Endothelial cell (in vitro differentiated cells): Measurements from ENCODE around the gene STUB1. TPM values are rescaled to one million over a fixed set of nuclear protein-coding genes. Genes with fewer than 3 reads are reported as not detected.

Experiments
- DNase-seq: peaks from one replicate; pipeline ENCODE4 v3.0.0; 2021; ENCODE audit warnings: low spot score
- H3K27ac Mint-ChIP-seq: one replicate; pipeline ENCODE4 v1.8.0; 2021; ENCODE audit warnings: mixed read lengths, inconsistent platforms; ENCODE audit not compliant: unreplicated experiment
- H3K27me3 Mint-ChIP-seq: one replicate; pipeline ENCODE4 v1.8.0; 2021; ENCODE audit warnings: mild to moderate bottlenecking, moderate library complexity, mixed read lengths, inconsistent platforms; ENCODE audit not compliant: unreplicated experiment
- H3K36me3 Mint-ChIP-seq: one replicate; pipeline ENCODE4 v1.8.0; 2021; ENCODE audit warnings: mild to moderate bottlenecking, low read depth, mixed read lengths, inconsistent platforms; ENCODE audit not compliant: unreplicated experiment
- H3K4me1 Mint-ChIP-seq: one replicate; pipeline ENCODE4 v1.8.0; 2021; ENCODE audit warnings: mild to moderate bottlenecking, mixed read lengths, inconsistent platforms; ENCODE audit not compliant: unreplicated experiment
- H3K4me3 Mint-ChIP-seq: one replicate; pipeline ENCODE4 v1.8.0; 2021; ENCODE audit warnings: mild to moderate bottlenecking, mixed read lengths, inconsistent platforms; ENCODE audit not compliant: unreplicated experiment
- H3K9me3 Mint-ChIP-seq: one replicate; pipeline ENCODE4 v1.8.0; 2021; ENCODE audit warnings: mixed read lengths, inconsistent platforms; ENCODE audit not compliant: unreplicated experiment
- total RNA-seq: library from RNA; stranded (reverse); fragmentation: NEBNext Ultra II Directional; extraction: Animal tissue kit (Norgen Biotek cat#: 25700); gene quantifications from one replicate; pipeline ENCODE4 v1.2.1, GENCODE V29; 2021; ENCODE audit not compliant: unreplicated experiment
- TF ChIP-seq, protein P1 (sequence below): fragments of 200-600 bp; sonication (generic); IDR thresholded peaks from one replicate; pipeline ENCODE4 v1.5.0; 2021; ENCODE audit warnings: antibody characterized with exemption; ENCODE audit not compliant: unreplicated experiment

Gene STUB1
- total RNA-seq, 1 donor from 2014 or later = 93.7 TPM

DNA sequence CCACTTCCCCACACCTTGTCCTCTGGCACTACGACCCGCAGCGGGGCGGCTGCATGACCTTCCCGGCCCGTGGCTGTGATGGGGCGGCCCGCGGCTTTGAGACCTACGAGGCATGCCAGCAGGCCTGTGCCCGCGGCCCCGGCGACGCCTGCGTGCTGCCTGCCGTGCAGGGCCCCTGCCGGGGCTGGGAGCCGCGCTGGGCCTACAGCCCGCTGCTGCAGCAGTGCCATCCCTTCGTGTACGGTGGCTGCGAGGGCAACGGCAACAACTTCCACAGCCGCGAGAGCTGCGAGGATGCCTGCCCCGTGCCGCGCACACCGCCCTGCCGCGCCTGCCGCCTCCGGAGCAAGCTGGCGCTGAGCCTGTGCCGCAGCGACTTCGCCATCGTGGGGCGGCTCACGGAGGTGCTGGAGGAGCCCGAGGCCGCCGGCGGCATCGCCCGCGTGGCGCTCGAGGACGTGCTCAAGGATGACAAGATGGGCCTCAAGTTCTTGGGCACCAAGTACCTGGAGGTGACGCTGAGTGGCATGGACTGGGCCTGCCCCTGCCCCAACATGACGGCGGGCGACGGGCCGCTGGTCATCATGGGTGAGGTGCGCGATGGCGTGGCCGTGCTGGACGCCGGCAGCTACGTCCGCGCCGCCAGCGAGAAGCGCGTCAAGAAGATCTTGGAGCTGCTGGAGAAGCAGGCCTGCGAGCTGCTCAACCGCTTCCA lies 46.7 kb upstream of the STUB1 start:
- DNase-seq = peak; percentile 6
- TF ChIP-seq, protein P1, sequence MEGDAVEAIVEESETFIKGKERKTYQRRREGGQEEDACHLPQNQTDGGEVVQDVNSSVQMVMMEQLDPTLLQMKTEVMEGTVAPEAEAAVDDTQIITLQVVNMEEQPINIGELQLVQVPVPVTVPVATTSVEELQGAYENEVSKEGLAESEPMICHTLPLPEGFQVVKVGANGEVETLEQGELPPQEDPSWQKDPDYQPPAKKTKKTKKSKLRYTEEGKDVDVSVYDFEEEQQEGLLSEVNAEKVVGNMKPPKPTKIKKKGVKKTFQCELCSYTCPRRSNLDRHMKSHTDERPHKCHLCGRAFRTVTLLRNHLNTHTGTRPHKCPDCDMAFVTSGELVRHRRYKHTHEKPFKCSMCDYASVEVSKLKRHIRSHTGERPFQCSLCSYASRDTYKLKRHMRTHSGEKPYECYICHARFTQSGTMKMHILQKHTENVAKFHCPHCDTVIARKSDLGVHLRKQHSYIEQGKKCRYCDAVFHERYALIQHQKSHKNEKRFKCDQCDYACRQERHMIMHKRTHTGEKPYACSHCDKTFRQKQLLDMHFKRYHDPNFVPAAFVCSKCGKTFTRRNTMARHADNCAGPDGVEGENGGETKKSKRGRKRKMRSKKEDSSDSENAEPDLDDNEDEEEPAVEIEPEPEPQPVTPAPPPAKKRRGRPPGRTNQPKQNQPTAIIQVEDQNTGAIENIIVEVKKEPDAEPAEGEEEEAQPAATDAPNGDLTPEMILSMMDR = no peak
- Mint-ChIP-seq H3K9me3 (no peaks in the 10 kb centered on the region), H3K36me3 (no peaks in the 10 kb centered on the region), H3K27ac (no peak overlapping the region), H3K27me3 (peaks cover 8% of the 10 kb centered on the region), H3K4me3 (no peak overlapping the region), H3K4me1 (peaks cover 3% of the 10 kb centered on the region)

DNA sequence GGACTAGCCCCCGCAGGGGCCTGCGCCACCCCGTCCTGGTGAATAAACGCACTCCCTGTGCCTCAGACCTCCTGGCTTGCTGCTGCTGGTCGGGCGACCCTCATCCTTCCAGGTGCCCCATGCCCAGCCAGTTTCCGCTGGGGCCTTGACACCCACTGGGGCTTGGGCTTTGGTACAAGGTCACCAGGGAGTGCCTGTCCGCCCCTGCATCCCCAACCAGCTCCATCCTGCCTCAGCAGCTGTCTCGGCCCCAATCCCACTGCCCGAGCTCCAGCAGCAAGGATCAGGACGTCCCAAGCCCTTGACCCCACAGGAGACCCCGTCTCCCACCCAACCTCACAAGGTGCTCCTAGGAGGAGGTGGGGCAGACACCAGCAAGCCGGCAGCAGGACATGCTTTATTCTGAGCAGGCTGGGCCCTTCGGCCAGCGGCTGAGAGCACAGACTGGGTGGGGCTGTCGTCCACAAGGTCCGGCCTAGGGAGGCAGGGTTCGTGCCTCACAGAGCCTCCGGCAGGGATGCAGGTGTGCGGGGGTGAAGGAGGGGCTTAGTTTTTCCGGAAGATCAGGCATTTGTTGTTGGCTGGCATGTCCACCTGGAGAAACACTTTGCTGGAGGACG lies 46.0 kb upstream of the STUB1 start:
- no peak for DNase-seq
- TF ChIP-seq, protein P1 = no peak
- Mint-ChIP-seq H3K9me3 (no peaks in the 10 kb centered on the region), H3K27me3 (peaks cover 8% of the 10 kb centered on the region), H3K4me3 (no peak overlapping the region), H3K4me1 (peaks cover 3% of the 10 kb centered on the region), H3K27ac (no peak overlapping the region), H3K36me3 (no peaks in the 10 kb centered on the region)

DNA sequence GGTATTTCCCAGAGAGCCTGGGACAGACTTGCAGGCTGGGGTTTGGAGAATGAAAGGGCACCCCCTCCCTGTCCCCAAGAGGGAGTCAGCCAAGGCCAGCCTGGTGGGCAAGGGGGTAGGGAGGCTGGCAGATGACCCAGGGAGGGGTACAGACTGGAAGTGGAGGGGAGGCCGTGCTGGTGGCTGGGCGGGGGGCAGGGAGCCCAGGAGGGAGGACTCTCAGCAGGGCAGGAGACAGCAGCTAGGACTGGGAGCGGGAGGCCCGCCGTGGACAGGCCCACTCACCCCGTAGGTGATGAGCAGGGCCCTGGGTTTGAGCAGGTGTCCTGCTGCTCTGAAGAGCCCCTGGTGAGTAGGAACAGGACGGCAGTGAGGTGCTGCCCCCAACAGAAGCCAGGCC lies 45.2 kb upstream of the STUB1 start:
- TF ChIP-seq, protein P1 = no peak
- no peak for DNase-seq
- no peak overlapping the region for H3K27ac Mint-ChIP-seq
- peaks cover 8% of the 10 kb centered on the region for H3K27me3 Mint-ChIP-seq
- H3K36me3 Mint-ChIP-seq = no peaks in the 10 kb centered on the region
- H3K9me3 Mint-ChIP-seq = no peaks in the 10 kb centered on the region
- H3K4me3 Mint-ChIP-seq = no peak overlapping the region
- peaks cover 3% of the 10 kb centered on the region for H3K4me1 Mint-ChIP-seq

DNA sequence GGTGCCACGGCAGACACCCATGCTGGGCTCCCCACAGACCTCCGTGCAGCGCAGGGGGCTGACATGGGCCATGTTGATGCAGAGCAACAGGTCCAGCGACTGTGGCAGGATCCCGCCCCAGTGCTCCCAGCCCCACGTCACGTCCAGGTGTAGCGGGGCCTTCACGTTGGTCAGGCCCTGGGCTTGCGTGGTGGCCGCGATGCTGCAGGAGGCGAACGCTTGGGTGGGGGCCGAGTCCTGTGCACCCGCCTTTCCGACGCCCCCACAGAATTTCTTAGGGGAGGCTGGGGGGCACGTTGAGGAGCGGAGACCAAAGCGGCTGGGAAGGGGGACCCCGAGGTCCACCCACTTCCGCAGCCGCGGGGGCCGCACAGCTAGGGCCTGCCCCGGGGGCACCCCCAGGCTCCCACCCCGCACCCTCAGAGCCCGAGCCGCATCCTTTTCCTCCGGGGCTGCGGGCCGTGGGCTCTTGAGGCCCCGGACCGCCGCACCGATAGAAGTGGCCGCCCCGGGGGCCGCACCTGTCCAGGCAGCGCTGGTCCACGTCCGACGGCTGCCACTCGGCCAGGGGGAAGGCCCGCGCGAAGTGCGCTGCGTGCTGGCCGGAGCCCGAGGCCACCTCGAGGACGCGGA lies 44.5 kb upstream of the STUB1 start:
- no peaks in the 10 kb centered on the region for H3K9me3 Mint-ChIP-seq
- no peaks in the 10 kb centered on the region for H3K36me3 Mint-ChIP-seq
- TF ChIP-seq, protein P1 = no peak
- H3K27ac Mint-ChIP-seq = no peak overlapping the region
- peak; percentile 4 for DNase-seq
- peaks cover 6% of the 10 kb centered on the region for H3K4me1 Mint-ChIP-seq
- peak overlapping the region; percentile 67 for H3K4me3 Mint-ChIP-seq
- peaks cover 8% of the 10 kb centered on the region for H3K27me3 Mint-ChIP-seq
